ENCODE data around the gene SLC39A5.

DNA sequence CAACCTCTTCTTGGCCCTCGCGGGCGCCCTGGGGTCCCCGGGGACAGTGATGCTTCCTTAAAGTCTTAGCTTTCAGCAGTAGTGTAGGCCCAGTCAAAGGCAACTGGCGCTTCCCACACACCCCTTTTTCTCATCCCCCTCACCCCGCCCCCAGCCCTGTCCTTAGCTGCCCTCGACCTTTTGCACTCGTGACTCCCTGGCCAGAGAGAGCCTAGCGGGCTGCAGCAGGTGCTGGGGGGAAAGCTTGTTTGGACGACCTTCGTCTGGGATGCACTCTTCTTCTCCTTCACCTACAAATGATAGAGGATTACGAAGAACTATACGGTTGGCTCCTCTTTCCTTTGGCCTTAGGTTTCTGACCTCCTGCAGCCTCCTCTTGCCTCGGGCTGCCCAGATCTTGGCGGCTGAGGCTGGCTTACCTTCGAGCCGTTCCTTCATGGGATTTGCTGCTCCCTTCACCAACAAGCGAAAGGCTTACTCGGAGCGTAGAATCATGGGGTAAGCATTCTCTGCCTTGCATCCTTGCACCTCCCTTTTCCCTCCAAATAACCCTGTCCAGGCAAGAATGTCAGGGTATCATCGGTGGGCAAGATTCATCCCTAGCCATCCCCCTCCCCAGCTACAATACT is 37.7 kb downstream of the SLC39A5 start:
- TF ChIP-seq, protein P1, sequence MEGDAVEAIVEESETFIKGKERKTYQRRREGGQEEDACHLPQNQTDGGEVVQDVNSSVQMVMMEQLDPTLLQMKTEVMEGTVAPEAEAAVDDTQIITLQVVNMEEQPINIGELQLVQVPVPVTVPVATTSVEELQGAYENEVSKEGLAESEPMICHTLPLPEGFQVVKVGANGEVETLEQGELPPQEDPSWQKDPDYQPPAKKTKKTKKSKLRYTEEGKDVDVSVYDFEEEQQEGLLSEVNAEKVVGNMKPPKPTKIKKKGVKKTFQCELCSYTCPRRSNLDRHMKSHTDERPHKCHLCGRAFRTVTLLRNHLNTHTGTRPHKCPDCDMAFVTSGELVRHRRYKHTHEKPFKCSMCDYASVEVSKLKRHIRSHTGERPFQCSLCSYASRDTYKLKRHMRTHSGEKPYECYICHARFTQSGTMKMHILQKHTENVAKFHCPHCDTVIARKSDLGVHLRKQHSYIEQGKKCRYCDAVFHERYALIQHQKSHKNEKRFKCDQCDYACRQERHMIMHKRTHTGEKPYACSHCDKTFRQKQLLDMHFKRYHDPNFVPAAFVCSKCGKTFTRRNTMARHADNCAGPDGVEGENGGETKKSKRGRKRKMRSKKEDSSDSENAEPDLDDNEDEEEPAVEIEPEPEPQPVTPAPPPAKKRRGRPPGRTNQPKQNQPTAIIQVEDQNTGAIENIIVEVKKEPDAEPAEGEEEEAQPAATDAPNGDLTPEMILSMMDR (IDR thresholded peaks at IDR 0.05; ENCODE audit: poor library complexity, severe bottlenecking): no peak
- TF ChIP-seq SMC3 (conservative IDR thresholded peaks at IDR 0.05; ENCODE audit: poor library complexity) (no peak), RAD21 (conservative IDR thresholded peaks at IDR 0.05) (no peak)
